Gastroesophageal sphincter (tissue), 4 donors: ENCODE data around the gene SLC6A16. TPM values are rescaled to one million over a fixed set of nuclear protein-coding genes. Genes with fewer than 3 reads are reported as not detected.
A peak's percentile ranks its signal among the peaks of the same experiment; 100 is the strongest.

ENCODE experiments used
- ATAC-seq: fragments of 150-250 bp; one replicate; pipeline ENCODE4 v1.9.1; 2016; ENCODE audit warnings: mild to moderate bottlenecking, moderate library complexity
- H3K27ac ChIP-seq, 4 donors: fragments of 200-600 bp; sonication (generic) in 3 of 4; 1 replicate in 3 of 4; 2 replicates in 1 of 4; pipeline ENCODE4 v1.5.1; 2016 to 2019
- H3K27me3 ChIP-seq: fragments of 200-600 bp; sonication (generic); one replicate; pipeline ENCODE4 v1.5.1; 2019
- H3K36me3 ChIP-seq, 2 donors: fragments of 200-600 bp; sonication (generic); one replicate each; pipeline ENCODE4 v1.5.1; 2019; ENCODE audit warnings: control low read depth in 1 of 2
- H3K4me1 ChIP-seq, 3 donors: fragments of 200-600 bp; sonication (generic); 1 replicate in 2 of 3; 2 replicates in 1 of 3; pipeline ENCODE4 v1.5.1; 2016 to 2019; ENCODE audit warnings: control low read depth in 2 of 3
- H3K4me3 ChIP-seq, 2 donors: fragments of 200-600 bp; sonication (generic); one replicate each; pipeline ENCODE4 v1.5.1; 2019; ENCODE audit warnings: mild to moderate bottlenecking in 1 of 2, moderate library complexity in 1 of 2
- H3K9me3 ChIP-seq, 3 donors: fragments of 200-600 bp; sonication (generic); one replicate each; pipeline ENCODE4 v1.5.1; 2017 to 2019; ENCODE audit warnings: control low read depth in 2 of 3
- CTCF ChIP-seq, 4 experiments: fragments of 200-600 bp in 2 of 4; fragments of 450-650 bp in 2 of 4; sonication (generic) in 1 of 4; IDR thresholded peaks; one replicate each; pipeline ENCODE4 v1.5.1; 2017 to 2019; ENCODE audit warnings: antibody characterized with exemption in 4 of 4, mild to moderate bottlenecking in 2 of 4, moderate library complexity in 2 of 4
- EP300 ChIP-seq: sonication (generic); formaldehyde crosslinking; IDR thresholded peaks from one replicate; pipeline ENCODE4 v1.6.1; 2017; ENCODE audit warnings: antibody characterized with exemption, mild to moderate bottlenecking
- POLR2A ChIP-seq, 2 donors: fragments of 450-650 bp; IDR thresholded peaks; one replicate each; pipeline ENCODE4 v1.6.1; 2017; ENCODE audit warnings: antibody characterized with exemption in 2 of 2, mild to moderate bottlenecking in 2 of 2, moderate library complexity in 1 of 2
- POLR2AphosphoS5 ChIP-seq: sonication (generic); formaldehyde crosslinking; IDR thresholded peaks from one replicate; pipeline ENCODE4 v1.6.1; 2017; ENCODE audit warnings: antibody characterized with exemption
- WGBS, 2 donors: methylation state at CpG; one replicate each; pipeline ENCODE4 v1.1.5; 2018; ENCODE audit warnings: low coverage in 1 of 2; 5-methylcytosine and 5-hydroxymethylcytosine counted together
- total RNA-seq, 4 donors: library from RNA; depleted of rRNA; stranded (reverse); fragments of >200 nt; gene quantifications; one replicate each; pipeline ENCODE4 v1.1.0, GENCODE V29; 2016

SLC6A16 gene
- total RNA-seq, 4 donors from 2014 or later = 1.9 to 3.7 (median 2.5) TPM

- no peaks in the 10 kb centered on the region for H3K27me3 ChIP-seq
- peak; percentile 23 to 64 for TF ChIP-seq POLR2A (IDR thresholded peaks at IDR 0.05)
- peak in 1 of 4 experiments; percentile 1 for TF ChIP-seq CTCF (IDR thresholded peaks at IDR 0.05)
- peak; percentile 88 for TF ChIP-seq POLR2AphosphoS5
- TF ChIP-seq EP300 = no peak
- ATAC-seq = peak; percentile 95
- no peaks in the 10 kb centered on the region for H3K9me3 ChIP-seq
- H3K4me1 ChIP-seq = peaks cover 0 to 37% (median 23%) of the 10 kb centered on the region in 3 donors
- 13 to 14% methylated on average over 3 to 4 of the region's 47 CpGs for WGBS, 2 donors
- H3K36me3 ChIP-seq = peaks cover 0 to 38% of the 10 kb centered on the region in 2 donors
- H3K27ac ChIP-seq = peak overlapping the region; percentile 49 to 96 (median 86)
- peak overlapping the region; percentile 15 to 54 for H3K4me3 ChIP-seq
Measured at GRCh38 chr19:49339301-49340068, 14.5 kb upstream of the SLC6A16 start.

- 0 to 2% methylated on average over 5 to 17 of the region's 30 CpGs for WGBS, 2 donors
- H3K27ac ChIP-seq = peak overlapping the region in 3 of 4 donors; percentile 84 to 96 (median 89)
- ATAC-seq = peak; percentile 61
Measured at GRCh38 chr19:49338691-49339300, 13.8 kb upstream of the SLC6A16 start.

GRCh38 chr19:49338023-49338677, 13.2 kb upstream of the SLC6A16 start:
- ATAC-seq = no peak
- H3K36me3 ChIP-seq = peaks cover 0 to 25% of the 10 kb centered on the region in 2 donors
- WGBS, 2 donors = 44% methylated on average over 23 of the region's 34 CpGs; no CpG with 5 or more reads in 1 of the 2 donors
- peak overlapping the region in 1 of 2 donors; percentile 54 for H3K4me3 ChIP-seq
- H3K27me3 ChIP-seq = no peaks in the 10 kb centered on the region
- no peaks in the 10 kb centered on the region for H3K9me3 ChIP-seq
- H3K27ac ChIP-seq = peak overlapping the region in 3 of 4 donors; percentile 84 to 96 (median 89)
- peaks cover 0 to 37% (median 23%) of the 10 kb centered on the region in 3 donors for H3K4me1 ChIP-seq
- no peak for TF ChIP-seq EP300
- TF ChIP-seq POLR2AphosphoS5 = no peak
- TF ChIP-seq POLR2A (IDR thresholded peaks at IDR 0.05) = no peak
- TF ChIP-seq CTCF (IDR thresholded peaks at IDR 0.05) = no peak

More at GRCh38 chr19:49338691-49339300, 13.8 kb upstream of the SLC6A16 start:
- H3K36me3 ChIP-seq = peaks cover 0 to 31% of the 10 kb centered on the region in 2 donors
- TF ChIP-seq EP300 (no peak), CTCF (IDR thresholded peaks at IDR 0.05) (peak in 1 of 4 experiments; percentile 18), POLR2AphosphoS5 (peak; percentile 24)
- H3K4me1 ChIP-seq = peaks cover 0 to 37% (median 23%) of the 10 kb centered on the region in 3 donors
- no peaks in the 10 kb centered on the region for H3K9me3 ChIP-seq
- no peaks in the 10 kb centered on the region for H3K27me3 ChIP-seq
- H3K4me3 ChIP-seq = peak overlapping the region; percentile 6 to 54

GRCh38 chr19:49337267-49338022, 12.5 kb upstream of the SLC6A16 start:
- peaks cover 0 to 37% (median 23%) of the 10 kb centered on the region in 3 donors for H3K4me1 ChIP-seq
- TF ChIP-seq EP300 = no peak
- TF ChIP-seq POLR2A (IDR thresholded peaks at IDR 0.05) = no peak
- no peak for TF ChIP-seq POLR2AphosphoS5
- no peak for TF ChIP-seq CTCF (IDR thresholded peaks at IDR 0.05)
- WGBS, 2 donors = 81 to 87% methylated on average over 3 to 10 of the region's 19 CpGs
- H3K4me3 ChIP-seq = no peak overlapping the region
- peaks cover 0 to 18% of the 10 kb centered on the region in 2 donors for H3K36me3 ChIP-seq
- peak overlapping the region in 3 of 4 donors; percentile 84 to 96 (median 89) for H3K27ac ChIP-seq
- no peak for ATAC-seq
- H3K9me3 ChIP-seq = no peaks in the 10 kb centered on the region
- H3K27me3 ChIP-seq = no peaks in the 10 kb centered on the region
